ENCODE data around the gene IFI27L2. TPM values are rescaled to one million over a fixed set of nuclear protein-coding genes. Genes with fewer than 3 reads are reported as not detected.

Gene IFI27L2
- polyA plus RNA-seq, 1 of the 3 experiments (the other 2 are of a cell fraction): 200 TPM

GRCh38 chr14:94127330-94127729 is 2.1 kb downstream of the IFI27L2 start (continued):
- TF ChIP-seq PBX3 (IDR thresholded peaks at IDR 0.05): no peak
- TF ChIP-seq RFX5 (IDR thresholded peaks at IDR 0.05; ENCODE audit: low read length): no peak
- no peak for TF ChIP-seq CTCF (IDR thresholded peaks at IDR 0.05)
- no peak for TF ChIP-seq TEAD4 (IDR thresholded peaks at IDR 0.05; ENCODE audit: borderline replicate concordance, insufficient read depth)
- no peak for TF ChIP-seq FOXM1 (IDR thresholded peaks at IDR 0.05; ENCODE audit: low read depth)
- no peak for TF ChIP-seq GABPA (IDR thresholded peaks at IDR 0.05; ENCODE audit: low read depth)
- no peak for TF ChIP-seq RAD21 (IDR thresholded peaks at IDR 0.05; ENCODE audit: low read length)
- TF ChIP-seq, protein P1, sequence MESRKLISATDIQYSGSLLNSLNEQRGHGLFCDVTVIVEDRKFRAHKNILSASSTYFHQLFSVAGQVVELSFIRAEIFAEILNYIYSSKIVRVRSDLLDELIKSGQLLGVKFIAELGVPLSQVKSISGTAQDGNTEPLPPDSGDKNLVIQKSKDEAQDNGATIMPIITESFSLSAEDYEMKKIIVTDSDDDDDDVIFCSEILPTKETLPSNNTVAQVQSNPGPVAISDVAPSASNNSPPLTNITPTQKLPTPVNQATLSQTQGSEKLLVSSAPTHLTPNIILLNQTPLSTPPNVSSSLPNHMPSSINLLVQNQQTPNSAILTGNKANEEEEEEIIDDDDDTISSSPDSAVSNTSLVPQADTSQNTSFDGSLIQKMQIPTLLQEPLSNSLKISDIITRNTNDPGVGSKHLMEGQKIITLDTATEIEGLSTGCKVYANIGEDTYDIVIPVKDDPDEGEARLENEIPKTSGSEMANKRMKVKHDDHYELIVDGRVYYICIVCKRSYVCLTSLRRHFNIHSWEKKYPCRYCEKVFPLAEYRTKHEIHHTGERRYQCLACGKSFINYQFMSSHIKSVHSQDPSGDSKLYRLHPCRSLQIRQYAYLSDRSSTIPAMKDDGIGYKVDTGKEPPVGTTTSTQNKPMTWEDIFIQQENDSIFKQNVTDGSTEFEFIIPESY (IDR thresholded peaks at IDR 0.05; ENCODE audit: borderline replicate concordance, low read depth): no peak
- no peak for TF ChIP-seq EP300 (IDR thresholded peaks at IDR 0.05; ENCODE audit: borderline replicate concordance in 1 of 2, low read depth in 1 of 2, low read length in 1 of 2)

DNA sequence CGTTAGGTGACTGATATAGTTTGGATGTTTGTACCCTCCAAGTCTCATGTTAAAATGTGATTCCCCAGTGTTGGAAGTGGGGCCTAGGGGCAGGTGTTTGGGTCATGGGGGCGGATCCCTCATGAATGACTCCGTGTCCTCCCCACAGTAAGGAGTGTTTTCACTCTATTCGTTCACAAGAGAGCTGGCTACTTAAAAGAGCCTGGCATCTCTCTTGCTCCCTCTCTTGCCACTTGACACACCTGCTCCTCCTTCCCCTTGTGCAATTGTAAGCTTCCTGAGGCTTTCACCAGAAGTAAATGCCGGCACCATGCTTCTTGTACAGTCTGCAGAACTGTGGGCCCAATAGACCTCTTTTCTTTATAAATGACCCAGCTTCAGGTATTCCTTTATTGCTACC is 2.6 kb downstream of the IFI27L2 start:
- Histone ChIP-seq H3K9me3 (no peaks in the 10 kb centered on the region), H3F3A (replicated peaks; ENCODE audit: insufficient read depth) (peaks cover 11% of the 10 kb centered on the region), H3K27me3 (ENCODE audit: insufficient read depth) (no peaks in the 10 kb centered on the region), H3K4me1 (ENCODE audit: control insufficient read depth in 1 of 2, insufficient read depth in 2 of 2, low read depth in 1 of 2, low read length in 1 of 2) (peaks cover 0 to 7% of the 10 kb centered on the region in 2 experiments; a peak in 2 of 4 replicates), H3K79me2 (ENCODE audit: insufficient read depth) (no peaks in the 10 kb centered on the region), H3K4me2 (no peak overlapping the region), H3K9me2 (no peaks in the 10 kb centered on the region), H3K27ac (ENCODE audit: low read depth in 2 of 2, low read length in 1 of 2) (no peak overlapping the region), H2AFZ (ENCODE audit: low read depth) (no peak overlapping the region), H3K9ac (no peak overlapping the region), H3K4me3 (ENCODE audit: low read depth in 2 of 2, low read length in 1 of 2) (no peak overlapping the region), H4K20me1 (ENCODE audit: insufficient read depth) (no peaks in the 10 kb centered on the region), H3K36me3 (replicated peaks in 1 of 2; ENCODE audit: control insufficient read depth in 1 of 2, insufficient read depth in 2 of 2, low read length in 1 of 2) (peaks cover 0 to 6% of the 10 kb centered on the region in 2 experiments)
- no peak for DNase-seq
- ChIA-PET POLR2A (no interaction called here), CTCF (interaction anchor here (0.8 to 6.9 kb wide), 3 partner anchors 10 to 92 kb away, joined by 3 to 64 read pairs (median 20); no protein-coding TSS in a partner anchor)
- WGBS (ENCODE audit: low lambda C conversion rate): 69% methylated on average over 5 of the region's 5 CpGs
- TF ChIP-seq SIN3A (IDR thresholded peaks at IDR 0.05; ENCODE audit: borderline replicate concordance, low read depth, low read length): no peak
- no peak for TF ChIP-seq MAX (IDR thresholded peaks at IDR 0.05; ENCODE audit: low read depth)
- TF ChIP-seq EP300 (IDR thresholded peaks at IDR 0.05; ENCODE audit: borderline replicate concordance in 1 of 2, low read depth in 1 of 2, low read length in 1 of 2): no peak
- TF ChIP-seq GABPA (IDR thresholded peaks at IDR 0.05; ENCODE audit: low read depth): no peak
- TF ChIP-seq MEF2A (IDR thresholded peaks at IDR 0.05; ENCODE audit: borderline replicate concordance, low read depth): no peak
- TF ChIP-seq TCF12 (IDR thresholded peaks at IDR 0.05): no peak
- no peak for TF ChIP-seq RFX5 (IDR thresholded peaks at IDR 0.05; ENCODE audit: low read length)
- no peak for TF ChIP-seq JUND (IDR thresholded peaks at IDR 0.05)
- TF ChIP-seq RAD21 (IDR thresholded peaks at IDR 0.05; ENCODE audit: low read length): no peak
